ENCODE measurements around the gene RXFP3.

GRCh38 chr5:33934176-33934575, 2.0 kb upstream of the RXFP3 start:
- TF ChIP-seq, protein P1, sequence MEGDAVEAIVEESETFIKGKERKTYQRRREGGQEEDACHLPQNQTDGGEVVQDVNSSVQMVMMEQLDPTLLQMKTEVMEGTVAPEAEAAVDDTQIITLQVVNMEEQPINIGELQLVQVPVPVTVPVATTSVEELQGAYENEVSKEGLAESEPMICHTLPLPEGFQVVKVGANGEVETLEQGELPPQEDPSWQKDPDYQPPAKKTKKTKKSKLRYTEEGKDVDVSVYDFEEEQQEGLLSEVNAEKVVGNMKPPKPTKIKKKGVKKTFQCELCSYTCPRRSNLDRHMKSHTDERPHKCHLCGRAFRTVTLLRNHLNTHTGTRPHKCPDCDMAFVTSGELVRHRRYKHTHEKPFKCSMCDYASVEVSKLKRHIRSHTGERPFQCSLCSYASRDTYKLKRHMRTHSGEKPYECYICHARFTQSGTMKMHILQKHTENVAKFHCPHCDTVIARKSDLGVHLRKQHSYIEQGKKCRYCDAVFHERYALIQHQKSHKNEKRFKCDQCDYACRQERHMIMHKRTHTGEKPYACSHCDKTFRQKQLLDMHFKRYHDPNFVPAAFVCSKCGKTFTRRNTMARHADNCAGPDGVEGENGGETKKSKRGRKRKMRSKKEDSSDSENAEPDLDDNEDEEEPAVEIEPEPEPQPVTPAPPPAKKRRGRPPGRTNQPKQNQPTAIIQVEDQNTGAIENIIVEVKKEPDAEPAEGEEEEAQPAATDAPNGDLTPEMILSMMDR (IDR thresholded peaks at IDR 0.05): no peak
- TF ChIP-seq EP300 (IDR thresholded peaks at IDR 0.05): no peak
- TF ChIP-seq POLR2AphosphoS5 (IDR thresholded peaks at IDR 0.05): no peak
- no peak for TF ChIP-seq POLR2A (IDR thresholded peaks at IDR 0.05)

Data from upper lobe of left lung (tissue), 4 donors.